HG03460 (cell line): ENCODE results near the gene SMOC2.

Source experiments
- ATAC-seq: cut with Tn5 transposase; IDR thresholded peaks from one replicate; pipeline ENCODE4 v1.9.1; 2021; ENCODE audit not compliant: unreplicated experiment

SMOC2 gene

GRCh38 chr6:168442646-168443045 is 1.7 kb downstream of the SMOC2 start:
- no peak for ATAC-seq

- ATAC-seq: no peak
Observed at GRCh38 chr6:168447282-168447681, 6.3 kb downstream of the SMOC2 start.

- ATAC-seq: no peak
Observed at GRCh38 chr6:168447700-168448099, 6.7 kb downstream of the SMOC2 start.

GRCh38 chr6:168448243-168448855 is 7.4 kb downstream of the SMOC2 start:
- ATAC-seq: no peak

- no peak for ATAC-seq
Observed at GRCh38 chr6:168450917-168451316, 9.9 kb downstream of the SMOC2 start.

GRCh38 chr6:168451805-168452517 is 11.0 kb downstream of the SMOC2 start:
- ATAC-seq: no peak

- no peak for ATAC-seq
Observed at GRCh38 chr6:168452685-168453377, 11.8 kb downstream of the SMOC2 start.

- ATAC-seq: no peak
Observed at GRCh38 chr6:168455847-168456530, 15.0 kb downstream of the SMOC2 start.

- ATAC-seq: no peak
Observed at GRCh38 chr6:168456907-168457652, 16.1 kb downstream of the SMOC2 start.

- ATAC-seq: no peak
Observed at GRCh38 chr6:168457653-168457934, 16.6 kb downstream of the SMOC2 start.

GRCh38 chr6:168458101-168458500 is 17.1 kb downstream of the SMOC2 start:
- no peak for ATAC-seq

GRCh38 chr6:168459572-168459971 is 18.6 kb downstream of the SMOC2 start:
- no peak for ATAC-seq

- no peak for ATAC-seq
Observed at GRCh38 chr6:168462289-168462853, 21.4 kb downstream of the SMOC2 start.

- no peak for ATAC-seq
Observed at GRCh38 chr6:168464546-168464945, 23.6 kb downstream of the SMOC2 start.

- ATAC-seq: no peak
Observed at GRCh38 chr6:168468045-168468444, 27.1 kb downstream of the SMOC2 start.

- ATAC-seq: no peak
Observed at GRCh38 chr6:168469521-168469920, 28.5 kb downstream of the SMOC2 start.

GRCh38 chr6:168469926-168470325 is 28.9 kb downstream of the SMOC2 start:
- ATAC-seq: no peak

- no peak for ATAC-seq
Observed at GRCh38 chr6:168472363-168472762, 31.4 kb downstream of the SMOC2 start.

- ATAC-seq: no peak
Observed at GRCh38 chr6:168473197-168473596, 32.2 kb downstream of the SMOC2 start.

GRCh38 chr6:168475188-168476013 is 34.4 kb downstream of the SMOC2 start:
- ATAC-seq: no peak
